Measurements from ENCODE around the gene HOXA3. TPM values are rescaled to one million over a fixed set of nuclear protein-coding genes. Genes with fewer than 3 reads are reported as not detected.
A peak's percentile ranks its signal among the peaks of the same experiment; 100 is the strongest.

HOXA3 gene
- total and polyA plus RNA-seq, 5 donors = 0.28 to 1.3 (median 0.51) TPM

DNA sequence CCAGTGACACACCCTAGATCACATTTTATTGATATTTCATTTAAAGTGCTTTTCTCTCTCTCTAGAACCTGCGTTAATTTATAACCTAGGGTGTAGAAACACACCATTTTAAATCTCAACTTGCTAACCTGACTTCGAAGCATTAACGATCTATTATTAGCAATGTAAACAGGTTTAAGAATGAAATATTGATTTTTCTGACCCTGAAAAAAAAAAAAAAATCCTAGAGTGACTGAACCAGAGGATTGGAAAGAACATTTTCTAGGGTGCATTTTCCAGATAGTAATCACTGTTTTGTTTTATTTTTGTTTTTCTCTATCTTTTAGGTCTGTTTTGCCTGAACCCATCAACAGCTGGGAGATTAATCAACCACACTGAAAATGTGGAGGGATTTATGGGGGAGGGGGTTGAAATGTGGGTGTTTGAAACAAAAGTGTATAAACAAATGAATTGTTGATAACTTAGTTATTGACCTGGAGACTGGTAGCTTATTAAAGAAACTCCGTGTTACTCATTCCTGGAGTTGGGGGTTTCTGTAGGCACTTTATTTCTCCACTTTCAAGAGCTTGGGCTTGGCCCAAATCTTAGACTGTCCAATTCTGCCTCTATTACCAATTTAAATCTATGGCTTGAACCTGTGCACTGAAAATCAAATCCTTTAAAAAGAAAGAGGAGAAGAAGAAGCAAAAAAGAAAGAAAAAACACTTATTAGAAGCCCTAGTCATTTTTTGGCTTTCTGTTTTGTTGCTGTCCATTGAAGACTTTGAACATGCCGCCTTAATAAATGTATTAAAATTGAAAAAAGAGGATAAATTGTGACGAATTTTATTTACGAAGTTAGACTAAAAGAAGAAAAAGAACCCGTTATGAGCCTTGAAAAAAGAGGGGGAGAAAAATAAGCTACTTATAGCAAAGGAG lies 52.7 kb downstream of the HOXA3 start:
- Histone ChIP-seq H3K27ac (ENCODE audit: low read length) (no peak overlapping the region), H3K27me3 (ENCODE audit: control insufficient read depth, insufficient read depth) (no peaks in the 10 kb centered on the region), H3K9me3 (ENCODE audit: control insufficient read depth, low read length) (no peaks in the 10 kb centered on the region), H3K4me3 (ENCODE audit: low read length) (no peak overlapping the region), H3K4me1 (ENCODE audit: control insufficient read depth, insufficient read depth, low read length) (no peaks in the 10 kb centered on the region)
- WGBS = 56% methylated on average over 8 of the region's 8 CpGs
- ATAC-seq (no peak), DNase-seq (no peak)
- intact Hi-C loops (cut with DNase I) = no loop called here

DNA sequence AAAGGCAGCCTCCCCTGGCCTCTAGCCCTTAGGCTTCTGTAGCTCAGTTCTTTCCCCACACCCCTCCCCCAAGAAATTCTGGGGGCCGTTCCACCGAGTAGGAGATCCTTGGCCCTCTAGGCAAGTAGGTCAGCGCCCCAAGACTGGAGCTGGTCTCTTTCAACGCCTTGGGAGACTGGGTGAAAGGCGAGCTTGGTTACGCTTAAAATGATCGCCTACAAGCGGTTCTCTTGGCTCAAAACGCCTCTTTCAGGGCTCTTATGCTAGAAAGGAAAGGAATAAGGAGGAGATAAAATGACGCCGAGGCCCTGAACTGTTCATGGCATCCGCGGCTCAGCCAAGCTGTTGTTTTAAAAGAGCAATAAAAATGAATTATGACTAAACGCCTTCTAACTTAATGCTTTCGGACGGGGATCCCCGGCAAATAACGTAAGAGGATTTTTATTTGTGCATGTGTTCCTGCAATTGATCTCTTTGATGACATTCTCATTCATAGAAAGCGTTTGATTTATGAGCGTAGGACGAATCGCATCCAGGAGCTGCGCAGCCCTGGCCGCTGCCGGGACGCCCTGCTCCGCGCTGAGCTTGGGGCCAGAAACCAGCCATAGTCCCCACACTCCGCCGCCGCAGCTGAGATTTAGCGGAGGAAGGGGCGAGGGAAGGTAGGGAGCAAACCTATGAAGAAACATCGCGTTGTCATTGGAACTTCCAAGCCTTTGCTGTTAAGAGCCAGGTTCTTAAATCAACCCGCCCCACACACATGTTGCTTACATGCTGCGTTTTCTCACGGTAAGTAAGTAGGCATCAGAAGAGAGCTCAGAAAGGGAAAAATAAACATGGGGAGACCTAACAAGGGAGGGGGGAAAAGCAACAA lies 53.6 kb downstream of the HOXA3 start:
- WGBS = 15% methylated on average over 38 of the region's 38 CpGs
- H3K4me1 ChIP-seq (ENCODE audit: control insufficient read depth, insufficient read depth, low read length) = no peaks in the 10 kb centered on the region
- peak overlapping the region; percentile 41 for H3K4me3 ChIP-seq (ENCODE audit: low read length)
- H3K27me3 ChIP-seq (ENCODE audit: control insufficient read depth, insufficient read depth) = no peaks in the 10 kb centered on the region
- ATAC-seq (no peak), DNase-seq (no peak)
- peak overlapping the region; percentile 40 for H3K27ac ChIP-seq (ENCODE audit: low read length)
- intact Hi-C loops (cut with DNase I) = no loop called here
- H3K9me3 ChIP-seq (ENCODE audit: control insufficient read depth, low read length) = no peaks in the 10 kb centered on the region

GRCh38 chr7:27097686-27098577 lies 54.5 kb downstream of the HOXA3 start:
- ATAC-seq = peak; percentile 16 to 28
- Histone ChIP-seq H3K27me3 (ENCODE audit: control insufficient read depth, insufficient read depth) (no peaks in the 10 kb centered on the region), H3K4me3 (ENCODE audit: low read length) (peak overlapping the region; percentile 87), H3K27ac (ENCODE audit: low read length) (peak overlapping the region; percentile 40), H3K4me1 (ENCODE audit: control insufficient read depth, insufficient read depth, low read length) (no peaks in the 10 kb centered on the region), H3K9me3 (ENCODE audit: control insufficient read depth, low read length) (no peaks in the 10 kb centered on the region)
- WGBS = 13% methylated on average over 35 of the region's 35 CpGs
- intact Hi-C loops (cut with DNase I) = no loop called here
- DNase-seq = peak in 2 of 3 donors; percentile 48 to 56

- H3K27ac ChIP-seq (ENCODE audit: low read length) = peak overlapping the region; percentile 73
- H3K9me3 ChIP-seq (ENCODE audit: control insufficient read depth, low read length) = no peaks in the 10 kb centered on the region
- ATAC-seq (peak; percentile 52 to 65), DNase-seq (peak in 2 of 3 donors; percentile 64 to 73)
- H3K4me3 ChIP-seq (ENCODE audit: low read length) = peak overlapping the region; percentile 87
- WGBS = 2% methylated on average over 41 of the region's 41 CpGs
- H3K4me1 ChIP-seq (ENCODE audit: control insufficient read depth, insufficient read depth, low read length) = no peaks in the 10 kb centered on the region
- H3K27me3 ChIP-seq (ENCODE audit: control insufficient read depth, insufficient read depth) = no peaks in the 10 kb centered on the region
- intact Hi-C loops (cut with DNase I) = no loop called here
Measured at GRCh38 chr7:27096768-27097514, 55.4 kb downstream of the HOXA3 start.

GRCh38 chr7:27095897-27096767 lies 56.3 kb downstream of the HOXA3 start, which contains the start of gene HOXA1:
HOXA1 (minus strand) TSS chr7:27096000; CDS start chr7:27095912, 88 bp downstream.
- no peaks in the 10 kb centered on the region for H3K9me3 ChIP-seq (ENCODE audit: control insufficient read depth, low read length)
- DNase-seq = peak; percentile 65 to 84 (median 80)
- peak; percentile 77 to 87 for ATAC-seq
- H3K27me3 ChIP-seq (ENCODE audit: control insufficient read depth, insufficient read depth) = no peaks in the 10 kb centered on the region
- WGBS = under 1% methylated on average over 68 of the region's 68 CpGs
- peak within 1 kb of the TSS; percentile 87 for H3K4me3 ChIP-seq (ENCODE audit: low read length)
- intact Hi-C loops (cut with DNase I) = no loop called here
- H3K27ac ChIP-seq (ENCODE audit: low read length) = peak within 1 kb of the TSS; percentile 73
- no peaks in the 10 kb centered on the region for H3K4me1 ChIP-seq (ENCODE audit: control insufficient read depth, insufficient read depth, low read length)

DNA sequence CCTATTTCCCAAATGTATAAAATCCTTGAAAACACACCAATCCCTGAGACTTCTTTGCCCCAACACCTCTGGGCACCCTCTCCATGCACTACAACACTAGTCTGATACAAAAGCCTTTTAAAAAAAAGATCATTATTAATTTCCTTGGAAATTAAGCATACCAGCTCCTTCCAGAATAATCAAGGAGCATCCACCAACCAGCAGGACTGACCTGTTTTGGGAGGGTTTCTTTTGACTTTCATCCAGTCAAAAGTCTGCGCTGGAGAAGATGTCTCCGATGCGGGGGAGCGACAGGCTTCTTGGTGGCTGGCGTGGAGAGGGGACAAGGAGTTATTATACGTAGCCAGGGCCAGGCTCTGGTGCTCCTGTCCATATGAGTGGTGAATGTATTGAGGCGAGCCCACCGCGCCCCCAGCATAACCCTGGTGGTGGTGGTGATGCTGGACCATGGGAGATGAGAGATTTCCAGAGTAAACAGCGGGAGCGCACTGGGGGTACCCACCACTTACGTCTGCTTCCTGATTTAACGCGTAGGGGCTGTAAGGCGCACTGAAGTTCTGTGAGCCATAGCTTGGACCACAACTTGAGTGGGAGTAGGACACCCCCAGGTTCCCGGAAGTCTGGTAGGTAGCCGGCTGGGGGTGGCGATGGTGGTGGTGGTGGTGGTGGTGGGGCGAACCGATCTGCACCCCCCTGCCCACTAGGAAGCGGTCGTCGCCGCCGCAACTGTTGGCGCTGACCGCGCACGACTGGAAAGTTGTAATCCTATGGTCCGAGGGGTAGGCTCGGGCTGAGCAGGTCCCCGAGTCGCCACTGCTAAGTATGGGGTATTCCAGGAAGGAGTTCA lies 57.1 kb downstream of the HOXA3 start:
- Histone ChIP-seq H3K4me1 (ENCODE audit: control insufficient read depth, insufficient read depth, low read length) (no peaks in the 10 kb centered on the region), H3K9me3 (ENCODE audit: control insufficient read depth, low read length) (no peaks in the 10 kb centered on the region), H3K27ac (ENCODE audit: low read length) (no peak overlapping the region), H3K27me3 (ENCODE audit: control insufficient read depth, insufficient read depth) (no peaks in the 10 kb centered on the region), H3K4me3 (ENCODE audit: low read length) (peak overlapping the region; percentile 87)
- no peak for ATAC-seq
- intact Hi-C loops (cut with DNase I) = no loop called here
- no peak for DNase-seq
- 7% methylated on average over 33 of the region's 33 CpGs for WGBS

DNA sequence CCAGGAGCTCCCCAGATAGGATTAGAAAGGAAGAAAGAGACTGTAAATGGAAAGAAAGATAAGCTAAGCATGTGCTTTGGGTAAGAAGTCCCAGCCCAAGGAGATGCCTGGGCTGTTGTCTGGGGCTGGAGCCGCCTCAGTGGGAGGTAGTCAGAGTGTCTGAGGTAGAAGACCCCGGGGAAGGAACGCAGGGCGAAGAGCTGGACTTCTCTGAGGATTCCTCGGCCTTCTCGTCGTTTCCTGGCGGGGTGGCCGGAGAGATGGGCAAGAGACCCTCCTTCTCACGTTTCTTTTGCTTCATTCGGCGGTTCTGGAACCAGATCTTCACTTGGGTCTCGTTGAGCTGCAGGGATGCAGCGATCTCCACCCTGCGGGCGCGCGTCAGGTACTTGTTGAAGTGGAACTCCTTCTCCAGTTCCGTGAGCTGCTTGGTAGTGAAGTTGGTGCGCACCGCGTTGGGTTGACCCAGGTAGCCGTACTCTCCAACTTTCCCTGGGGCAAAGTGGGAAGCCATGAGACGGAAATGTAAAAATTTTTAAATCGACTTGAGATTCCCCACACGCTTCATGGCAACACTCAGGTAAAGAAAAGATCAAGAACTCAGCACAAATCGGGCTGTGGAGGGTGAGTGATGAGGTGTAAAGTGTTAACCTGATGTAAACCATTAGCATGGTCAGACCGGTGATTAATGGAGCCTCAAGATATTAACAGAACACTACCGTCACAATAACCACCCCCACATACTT lies 57.9 kb downstream of the HOXA3 start:
- peaks cover 2% of the 10 kb centered on the region for H3K27me3 ChIP-seq (ENCODE audit: control insufficient read depth, insufficient read depth)
- ATAC-seq (no peak), DNase-seq (no peak)
- no peak overlapping the region for H3K27ac ChIP-seq (ENCODE audit: low read length)
- intact Hi-C loops (cut with DNase I) = no loop called here
- H3K9me3 ChIP-seq (ENCODE audit: control insufficient read depth, low read length) = no peaks in the 10 kb centered on the region
- H3K4me3 ChIP-seq (ENCODE audit: low read length) = no peak overlapping the region
- H3K4me1 ChIP-seq (ENCODE audit: control insufficient read depth, insufficient read depth, low read length) = no peaks in the 10 kb centered on the region
- WGBS = 36% methylated on average over 29 of the region's 29 CpGs

DNA sequence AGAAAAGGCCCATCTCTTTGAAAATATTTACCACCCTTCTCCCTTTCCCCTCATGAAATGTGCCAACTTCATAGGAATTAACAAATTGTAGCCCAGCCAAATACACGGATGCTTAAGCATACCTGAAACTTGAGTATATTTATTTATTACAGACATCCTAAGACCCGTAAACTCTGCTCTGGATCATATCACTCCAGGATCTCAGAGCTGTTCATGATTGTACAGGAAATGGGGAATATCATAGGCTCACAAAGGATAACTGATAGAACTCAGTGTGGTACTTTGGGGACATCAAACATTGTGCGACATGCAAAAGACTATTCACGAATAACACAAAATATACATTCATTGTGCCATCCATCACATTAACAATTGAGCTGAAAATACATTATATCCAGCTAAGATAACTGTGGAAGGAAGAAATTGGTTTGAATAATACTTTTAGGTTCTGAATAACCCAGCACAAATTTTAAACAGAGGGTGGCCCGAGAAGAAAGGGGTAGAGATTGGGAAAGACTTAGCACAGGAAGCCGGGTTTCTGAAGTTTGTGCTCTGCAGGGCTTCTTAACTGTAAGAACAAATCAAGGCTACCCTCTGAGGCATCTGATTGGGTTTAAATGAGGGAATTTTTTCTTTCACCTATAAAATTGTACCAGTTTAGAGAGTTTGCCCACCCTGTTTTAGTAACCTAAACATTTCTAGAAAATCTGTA lies 59.0 kb downstream of the HOXA3 start:
- Histone ChIP-seq H3K9me3 (ENCODE audit: control insufficient read depth, low read length) (no peaks in the 10 kb centered on the region), H3K27me3 (ENCODE audit: control insufficient read depth, insufficient read depth) (peaks cover 2% of the 10 kb centered on the region), H3K27ac (ENCODE audit: low read length) (no peak overlapping the region), H3K4me1 (ENCODE audit: control insufficient read depth, insufficient read depth, low read length) (no peaks in the 10 kb centered on the region), H3K4me3 (ENCODE audit: low read length) (no peak overlapping the region)
- intact Hi-C loops (cut with DNase I) = no loop called here
- 57% methylated on average over 6 of the region's 6 CpGs for WGBS
- ATAC-seq (no peak), DNase-seq (no peak)
